ENCODE data around the gene AIF1L.
A peak's percentile ranks its signal among the peaks of the same experiment; 100 is the strongest.

Gene AIF1L

DNA sequence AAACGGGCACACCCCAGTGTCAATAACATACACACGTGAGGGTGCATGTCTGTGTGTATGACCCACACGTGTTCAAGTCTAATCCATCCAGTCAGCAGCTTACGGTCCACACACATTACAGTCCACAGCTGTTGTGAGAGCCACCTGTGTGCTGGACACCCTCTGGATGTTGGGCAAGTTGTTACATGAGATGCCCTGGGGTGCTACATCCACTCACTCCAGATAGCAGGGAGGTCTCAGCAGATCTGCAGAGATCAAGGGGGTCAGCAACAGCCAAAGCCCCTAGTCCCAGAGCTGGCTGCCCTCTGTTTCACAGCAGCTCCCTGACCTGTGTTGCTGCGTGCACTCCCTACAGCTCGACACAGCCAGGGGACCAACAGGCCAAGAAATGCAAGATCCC, 4.3 kb upstream of the AIF1L start:
- no peak for DNase-seq (ENCODE audit: low spot score)
- H3K27ac ChIP-seq, result no peak overlapping the region
- CTCF ChIA-PET, result interaction anchor here (0.6 to 1.1 kb wide), 3 partner anchors 9 to 38 kb away, joined by 3 to 7 read pairs (median 4); no protein-coding TSS in a partner anchor
- TF ChIP-seq, protein P1, sequence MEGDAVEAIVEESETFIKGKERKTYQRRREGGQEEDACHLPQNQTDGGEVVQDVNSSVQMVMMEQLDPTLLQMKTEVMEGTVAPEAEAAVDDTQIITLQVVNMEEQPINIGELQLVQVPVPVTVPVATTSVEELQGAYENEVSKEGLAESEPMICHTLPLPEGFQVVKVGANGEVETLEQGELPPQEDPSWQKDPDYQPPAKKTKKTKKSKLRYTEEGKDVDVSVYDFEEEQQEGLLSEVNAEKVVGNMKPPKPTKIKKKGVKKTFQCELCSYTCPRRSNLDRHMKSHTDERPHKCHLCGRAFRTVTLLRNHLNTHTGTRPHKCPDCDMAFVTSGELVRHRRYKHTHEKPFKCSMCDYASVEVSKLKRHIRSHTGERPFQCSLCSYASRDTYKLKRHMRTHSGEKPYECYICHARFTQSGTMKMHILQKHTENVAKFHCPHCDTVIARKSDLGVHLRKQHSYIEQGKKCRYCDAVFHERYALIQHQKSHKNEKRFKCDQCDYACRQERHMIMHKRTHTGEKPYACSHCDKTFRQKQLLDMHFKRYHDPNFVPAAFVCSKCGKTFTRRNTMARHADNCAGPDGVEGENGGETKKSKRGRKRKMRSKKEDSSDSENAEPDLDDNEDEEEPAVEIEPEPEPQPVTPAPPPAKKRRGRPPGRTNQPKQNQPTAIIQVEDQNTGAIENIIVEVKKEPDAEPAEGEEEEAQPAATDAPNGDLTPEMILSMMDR (conservative IDR thresholded peaks at IDR 0.05; ENCODE audit: low read depth), result no peak
- POLR2A ChIA-PET (ENCODE audit: low non-redundant PET), result no interaction called here

DNA sequence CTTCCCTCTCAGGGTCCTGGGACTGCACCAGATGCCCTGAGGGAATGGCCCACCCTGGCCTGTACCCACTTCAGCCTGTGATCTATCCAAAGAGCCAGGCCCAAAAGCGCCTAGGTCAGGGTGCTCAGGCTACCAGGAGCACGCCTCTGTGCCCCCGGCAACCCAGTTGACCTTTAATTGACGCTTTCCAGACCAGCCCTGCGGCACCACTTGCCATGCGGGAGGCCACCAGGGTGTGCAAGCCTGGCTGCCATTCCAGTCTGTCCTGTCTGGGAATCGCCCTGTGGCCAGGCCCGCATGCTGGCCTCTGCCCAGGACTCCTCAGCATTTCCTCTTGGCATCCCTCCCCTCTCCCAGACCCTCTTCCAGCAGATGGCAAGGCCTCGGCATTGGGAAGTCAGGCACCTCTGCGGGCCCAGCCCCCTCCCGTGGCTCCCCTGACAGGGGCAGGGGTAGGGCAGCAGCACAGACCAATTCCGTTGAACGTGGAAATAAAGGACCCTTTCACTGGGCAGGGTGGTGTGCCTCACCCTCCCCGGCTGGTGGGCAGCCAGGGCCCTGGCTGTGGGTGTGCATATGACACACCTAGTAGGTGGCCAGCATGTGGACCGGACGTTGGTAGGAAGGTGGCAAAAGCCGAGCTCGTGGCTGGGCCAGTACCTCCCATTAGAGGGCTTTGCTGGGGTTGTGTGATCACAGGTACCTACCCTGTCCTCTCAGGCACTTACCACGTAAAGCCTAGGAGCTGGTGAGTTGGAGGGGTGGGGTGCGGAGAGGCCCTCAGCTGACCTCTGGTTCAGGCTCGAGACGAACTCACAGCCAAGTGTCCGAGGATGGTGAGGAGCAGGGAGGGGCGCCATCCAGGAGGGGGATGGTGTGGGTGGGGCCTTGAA, 3.5 kb upstream of the AIF1L start:
- no peak overlapping the region for H3K27ac ChIP-seq
- TF ChIP-seq, protein P1 (conservative IDR thresholded peaks at IDR 0.05; ENCODE audit: low read depth), result no peak
- POLR2A ChIA-PET (ENCODE audit: low non-redundant PET), result interaction anchor here (0.6 kb wide), 1 partner anchor 10 kb away, joined by 12 read pairs; no protein-coding TSS in a partner anchor
- DNase-seq (ENCODE audit: low spot score), result no peak
- CTCF ChIA-PET, result interaction anchor here (0.6 to 1.1 kb wide), 2 partner anchors 29 to 39 kb away, joined by 4 to 7 read pairs; no protein-coding TSS in a partner anchor

DNA sequence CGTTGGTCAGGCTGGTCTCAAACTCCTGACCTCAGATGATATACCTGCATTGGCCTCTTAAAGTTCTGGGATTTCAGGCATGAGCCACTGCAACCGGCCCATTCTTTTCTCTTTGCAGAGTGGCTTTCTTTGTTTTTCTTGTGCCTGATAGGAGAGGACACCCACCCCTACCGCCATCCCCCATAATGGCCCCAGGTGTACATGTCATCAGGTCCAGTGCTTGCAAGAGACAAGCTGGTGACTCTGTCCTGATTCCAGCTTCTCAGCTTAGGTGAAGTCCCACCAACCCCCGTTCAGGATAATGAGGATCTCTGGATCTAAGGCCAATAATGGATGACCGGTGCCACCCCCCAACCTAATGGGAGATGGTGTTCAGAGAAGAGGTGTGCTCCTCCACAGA, 2.3 kb upstream of the AIF1L start:
- POLR2A ChIA-PET (ENCODE audit: low non-redundant PET), result interaction anchor here (0.6 to 0.7 kb wide), 2 partner anchors 31 to 1254 kb away, joined by 3 read pairs; partner anchors contain the start of gene NUP214
- no peak for DNase-seq (ENCODE audit: low spot score)
- TF ChIP-seq, protein P1 (conservative IDR thresholded peaks at IDR 0.05; ENCODE audit: low read depth), result no peak
- CTCF ChIA-PET, result interaction anchor here (0.5 to 1.3 kb wide), 2 partner anchors 36 to 380 kb away, joined by 3 to 5 read pairs; no protein-coding TSS in a partner anchor
- H3K27ac ChIP-seq, result no peak overlapping the region

DNA sequence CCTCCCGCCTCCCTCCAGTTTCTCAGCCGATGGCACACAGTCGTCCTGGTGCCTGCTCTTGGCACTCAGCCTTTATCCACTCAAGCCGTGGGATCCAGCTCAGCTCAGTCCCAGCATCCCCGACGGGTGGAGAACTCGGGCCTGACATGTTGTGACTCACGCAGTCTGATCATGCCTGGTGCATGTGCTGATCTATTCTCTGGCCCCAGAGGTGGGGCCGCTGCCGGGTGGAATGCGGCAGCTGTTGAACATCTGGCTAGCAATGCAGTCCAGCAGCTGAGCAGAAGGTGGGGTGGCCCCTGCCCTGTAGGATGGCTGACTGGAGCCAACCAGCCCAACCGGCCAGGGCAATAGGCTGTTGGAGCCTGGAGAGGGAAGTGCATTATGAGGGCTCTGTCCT, 1.7 kb upstream of the AIF1L start:
- ChIA-PET POLR2A (ENCODE audit: low non-redundant PET) (interaction anchor here (0.7 kb wide), 1 partner anchor 31 kb away, joined by 3 read pairs; the partner anchor contains the start of gene NUP214), CTCF (interaction anchor here (1.3 kb wide), 1 partner anchor 36 kb away, joined by 3 read pairs; no protein-coding TSS in a partner anchor)
- H3K27ac ChIP-seq, result peak overlapping the region; percentile 4; the same call in 1 of the 2 replicates
- TF ChIP-seq, protein P1 (conservative IDR thresholded peaks at IDR 0.05; ENCODE audit: low read depth), result no peak
- peak; percentile 82 for DNase-seq (ENCODE audit: low spot score)

DNA sequence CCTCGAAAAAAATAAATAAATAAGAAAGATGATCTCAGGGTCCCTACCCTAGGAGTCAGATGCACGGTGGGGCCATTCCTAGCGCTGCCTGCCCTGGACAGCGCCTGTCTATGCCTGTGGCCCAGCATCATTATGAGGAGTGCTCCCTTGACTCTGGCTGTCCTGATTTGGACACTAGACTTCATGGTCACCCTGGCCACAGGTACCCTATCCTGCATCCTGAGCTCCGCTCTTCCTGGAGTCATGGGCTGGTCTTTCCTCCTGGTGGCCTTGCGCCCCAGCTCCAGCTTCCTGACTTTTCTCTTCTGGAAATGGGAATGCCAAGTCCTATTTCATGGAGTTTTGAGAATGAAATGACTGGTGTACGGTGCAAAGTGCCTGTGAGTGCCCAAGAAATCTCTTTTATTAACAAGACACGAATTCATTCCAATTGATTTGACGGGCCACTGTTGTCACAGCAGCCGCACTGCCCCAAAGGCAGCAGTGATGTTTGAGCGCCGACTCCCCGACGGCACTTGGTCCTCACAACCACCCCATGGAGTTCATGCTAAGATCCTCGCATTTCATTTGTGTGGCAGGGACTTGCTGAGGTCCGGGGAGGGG, 564 bp upstream of the AIF1L start:
- ChIA-PET POLR2A (ENCODE audit: low non-redundant PET) (no interaction called here), CTCF (interaction anchor here (0.7 to 1.7 kb wide), 6 partner anchors 38 to 701 kb away, joined by 3 to 5 read pairs (median 4); no protein-coding TSS in a partner anchor)
- no peak for DNase-seq (ENCODE audit: low spot score)
- TF ChIP-seq, protein P1 (conservative IDR thresholded peaks at IDR 0.05; ENCODE audit: low read depth), result no peak
- H3K27ac ChIP-seq, result no peak overlapping the region

Data from RWPE1 (cell line).